ENCODE data around the gene NHSL2. TPM values are rescaled to one million over a fixed set of nuclear protein-coding genes. Genes with fewer than 3 reads are reported as not detected.

NHSL2 gene
- total and polyA plus RNA-seq, 10 donors = 0.24 to 20.8 (median 10.1) TPM

- WGBS, 5 donors = 67 to 85% (median 72%) methylated on average over 5 to 6 of the region's 6 CpGs
- Histone ChIP-seq H3K4me3 (no peak overlapping the region), H3K9me3 (no peaks in the 10 kb centered on the region), H3K27ac (peak overlapping the region in 3 of 8 donors; percentile 9 to 22 (median 15)), H3K27me3 (replicated peaks in 1 of 7) (peaks cover 0 to 10% (median 0%) of the 10 kb centered on the region in 7 donors), H3K36me3 (no peaks in the 10 kb centered on the region), H3K4me1 (peaks cover 0 to 8% (median 3%) of the 10 kb centered on the region in 6 donors)
- TF ChIP-seq POLR2A (IDR thresholded peaks at IDR 0.05) = no peak
- TF ChIP-seq POLR2AphosphoS5 (IDR thresholded peaks at IDR 0.05) = no peak
- TF ChIP-seq CTCF (IDR thresholded peaks at IDR 0.05 in 8 of 11, conservative IDR thresholded peaks at IDR 0.05 in 3 of 11) = no peak
- DNase-seq = no peak
- intact Hi-C loops (cut with DNase I; ENCODE audit: low total_unique reads) = no loop called here
These were observed 152.3 kb downstream of the NHSL2 start for GRCh38 chrX:72062916-72063315.

DNA sequence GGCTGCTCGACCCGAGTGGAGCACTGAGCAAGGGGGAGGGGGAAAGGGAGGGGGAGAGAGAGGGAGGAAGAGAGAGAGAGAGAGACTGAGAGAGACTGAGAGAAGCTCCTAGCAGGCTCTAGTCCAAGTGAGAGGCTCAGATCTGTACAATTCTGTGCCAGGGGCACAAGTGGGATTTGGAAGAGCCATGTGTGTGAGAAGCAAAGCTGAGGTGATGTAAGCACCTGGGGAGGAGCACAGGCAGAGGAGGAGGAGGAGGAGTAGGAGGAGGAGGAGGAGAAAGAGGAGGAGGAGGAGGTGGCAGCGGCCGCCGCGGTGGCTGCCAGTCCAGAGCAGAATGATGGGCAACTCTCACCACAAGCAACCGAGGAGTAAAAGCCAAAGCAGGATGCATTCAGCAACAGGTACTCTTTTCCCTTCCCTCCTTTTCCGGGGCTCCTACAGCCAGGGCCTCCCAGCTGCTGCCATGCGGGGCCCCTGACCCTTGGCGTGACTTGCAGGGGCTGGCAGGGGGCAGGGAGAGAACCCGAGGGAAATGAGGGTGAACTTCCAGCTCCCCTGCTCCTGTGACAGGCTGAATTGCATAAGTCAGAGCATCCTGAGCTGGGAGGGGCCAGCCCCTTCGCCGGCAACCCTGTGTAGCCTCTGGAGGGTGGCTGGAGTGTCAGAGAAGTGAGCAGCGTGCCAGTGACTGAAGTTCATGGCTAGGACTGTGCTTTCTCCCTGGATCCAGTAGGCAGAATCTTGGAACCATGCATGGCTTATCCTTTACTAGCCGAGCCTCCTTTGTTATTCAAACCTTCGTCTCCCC is 158.9 kb downstream of the NHSL2 start:
- 20 to 46% (median 31%) methylated on average over 10 to 16 of the region's 16 CpGs for WGBS, 5 donors
- DNase-seq = no peak
- peaks cover 0 to 15% (median 2%) of the 10 kb centered on the region in 6 donors for H3K4me1 ChIP-seq
- peaks cover 0 to 48% (median 0%) of the 10 kb centered on the region in 7 donors for H3K27me3 ChIP-seq (replicated peaks in 1 of 7)
- H3K27ac ChIP-seq = peak overlapping the region in 2 of 8 donors; percentile 30 to 31
- intact Hi-C loops (cut with DNase I; ENCODE audit: low total_unique reads) = no loop called here
- H3K9me3 ChIP-seq = no peaks in the 10 kb centered on the region
- no peaks in the 10 kb centered on the region for H3K36me3 ChIP-seq
- H3K4me3 ChIP-seq = peak overlapping the region in 2 of 8 donors; percentile 15 to 30
- no peak for TF ChIP-seq POLR2A (IDR thresholded peaks at IDR 0.05)
- TF ChIP-seq POLR2AphosphoS5 (IDR thresholded peaks at IDR 0.05) = no peak
- TF ChIP-seq CTCF (IDR thresholded peaks at IDR 0.05 in 8 of 11, conservative IDR thresholded peaks at IDR 0.05 in 3 of 11) = no peak

DNA sequence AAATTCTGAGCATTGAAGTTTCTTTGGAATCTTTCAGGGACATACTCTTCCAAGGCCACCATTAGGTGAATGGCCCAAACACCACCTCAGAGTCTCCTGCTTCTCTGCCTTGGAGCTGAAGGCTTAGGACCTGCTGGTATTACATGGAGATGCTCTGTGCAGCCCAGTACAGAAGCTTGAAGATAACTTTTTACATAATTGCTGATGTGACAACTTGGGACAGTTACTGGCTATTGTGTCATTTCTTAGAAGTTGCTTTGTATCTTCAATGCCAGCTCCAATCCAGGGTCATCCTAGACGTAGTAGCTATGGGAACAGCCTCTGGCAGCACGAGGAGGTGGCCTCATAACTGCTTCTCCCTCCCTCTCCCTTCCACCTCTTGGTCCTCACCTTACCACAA is 160.6 kb downstream of the NHSL2 start:
- Histone ChIP-seq H3K9me3 (no peaks in the 10 kb centered on the region), H3K27me3 (replicated peaks in 1 of 7) (peaks cover 0 to 48% (median 0%) of the 10 kb centered on the region in 7 donors), H3K36me3 (no peaks in the 10 kb centered on the region), H3K27ac (no peak overlapping the region), H3K4me1 (peaks cover 0 to 15% (median 2%) of the 10 kb centered on the region in 6 donors), H3K4me3 (no peak overlapping the region)
- intact Hi-C loops (cut with DNase I; ENCODE audit: low total_unique reads) = no loop called here
- TF ChIP-seq POLR2A (IDR thresholded peaks at IDR 0.05) (no peak), CTCF (IDR thresholded peaks at IDR 0.05 in 8 of 11, conservative IDR thresholded peaks at IDR 0.05 in 3 of 11) (no peak), POLR2AphosphoS5 (IDR thresholded peaks at IDR 0.05) (no peak)
- 20 to 43% (median 33%) methylated on average over 2 of the region's 2 CpGs for WGBS, 5 donors
- no peak for DNase-seq

- Histone ChIP-seq H3K4me1 (peaks cover 0 to 21% (median 7%) of the 10 kb centered on the region in 6 donors), H3K9me3 (no peaks in the 10 kb centered on the region), H3K27ac (no peak overlapping the region), H3K27me3 (replicated peaks in 1 of 7) (peaks cover 0 to 40% (median 0%) of the 10 kb centered on the region in 7 donors), H3K4me3 (no peak overlapping the region), H3K36me3 (no peaks in the 10 kb centered on the region)
- DNase-seq = no peak
- intact Hi-C loops (cut with DNase I; ENCODE audit: low total_unique reads) = no loop called here
- WGBS, 5 donors = 67 to 100% (median 91%) methylated on average over 1 of the region's 1 CpG
- no peak for TF ChIP-seq POLR2AphosphoS5 (IDR thresholded peaks at IDR 0.05)
- no peak for TF ChIP-seq CTCF (IDR thresholded peaks at IDR 0.05 in 8 of 11, conservative IDR thresholded peaks at IDR 0.05 in 3 of 11)
- no peak for TF ChIP-seq POLR2A (IDR thresholded peaks at IDR 0.05)
These were observed 163.0 kb downstream of the NHSL2 start for GRCh38 chrX:72073633-72074032.

Data from spleen (tissue), 11 donors.